C4-2B (cell line): ENCODE measurements around the gene SOD1.
A peak's percentile ranks its signal among the peaks of the same experiment; 100 is the strongest.
"Not testable (repeated sequence)": the region's sequence is repeated elsewhere in the genome, so short reads cannot be mapped to it uniquely, and the experiment has no call there.

Experiments used
- H3K27ac ChIP-seq: fragments of 450-650 bp; 2 replicates; pipeline ENCODE4 v1.5.1; 2017
- CTCF ChIP-seq: fragments of 450-650 bp; conservative IDR thresholded peaks from 2 replicates; pipeline ENCODE4 v1.5.1; 2017; ENCODE audit warnings: mild to moderate bottlenecking
- ZFX ChIP-seq: fragments of 450-650 bp; IDR thresholded peaks from 2 replicates; pipeline ENCODE4 v1.6.1; 2017

Gene SOD1

GRCh38 chr21:31658053-31658452 lies 1.4 kb upstream of the SOD1 start:
- peak overlapping the region; percentile 85 for H3K27ac ChIP-seq

GRCh38 chr21:31659286-31659535 lies 282 bp upstream of the SOD1 start:
- no peak for TF ChIP-seq CTCF
- H3K27ac ChIP-seq: peak overlapping the region; percentile 85

More at GRCh38 chr21:31658053-31658452, 1.4 kb upstream of the SOD1 start:
- TF ChIP-seq CTCF (no peak), ZFX (no peak)

GRCh38 chr21:31660259-31660565 lies 719 bp downstream of the SOD1 start:
- H3K27ac ChIP-seq: peak overlapping the region; percentile 85
- TF ChIP-seq CTCF: no peak
- no peak for TF ChIP-seq ZFX

DNA sequence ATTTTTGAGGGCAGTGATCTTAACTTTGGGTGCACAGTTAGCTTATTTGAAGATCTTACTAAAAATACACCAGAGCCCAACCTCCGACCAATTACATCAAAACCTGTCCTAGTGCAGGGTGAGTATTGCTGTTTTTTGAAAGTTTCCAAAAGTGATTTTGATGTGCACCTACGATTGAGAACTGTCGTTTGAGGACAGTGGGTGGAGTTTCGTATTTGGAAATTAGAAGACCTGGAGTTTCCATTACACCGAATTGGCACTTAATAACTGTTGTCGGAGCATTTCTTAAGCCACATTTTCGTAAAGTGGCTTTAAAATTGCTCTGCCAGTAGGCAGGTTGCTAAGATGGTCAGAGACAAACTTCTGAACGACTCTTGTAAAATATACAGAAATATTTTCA lies 1.1 kb downstream of the SOD1 start:
- TF ChIP-seq ZFX (no peak), CTCF (no peak)
- H3K27ac ChIP-seq: peak overlapping the region; percentile 85

GRCh38 chr21:31663584-31664249 lies 4.2 kb downstream of the SOD1 start:
- no peak for TF ChIP-seq ZFX
- no peak for TF ChIP-seq CTCF
- no peak overlapping the region for H3K27ac ChIP-seq

DNA sequence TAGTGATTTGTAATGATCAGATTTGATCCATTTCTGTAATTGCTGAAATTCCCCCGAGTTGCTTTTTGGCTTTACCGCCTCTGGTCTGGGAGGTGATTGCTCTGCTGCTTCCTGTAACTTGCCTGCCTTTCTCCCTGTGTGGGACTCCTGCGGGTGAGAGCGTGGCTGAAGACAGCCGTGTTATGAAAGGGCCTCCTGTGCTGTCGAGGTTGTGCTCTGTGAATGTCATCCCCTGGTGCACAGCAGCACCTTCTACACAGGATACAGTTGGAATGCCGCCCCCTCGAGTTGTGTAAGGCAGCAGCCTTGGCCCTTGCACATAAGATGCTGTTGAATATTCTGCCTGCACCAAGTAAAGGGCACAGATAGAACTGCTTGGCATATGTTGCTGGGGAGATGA lies 5.9 kb downstream of the SOD1 start:
- TF ChIP-seq CTCF: no peak
- no peak for TF ChIP-seq ZFX
- H3K27ac ChIP-seq: no peak overlapping the region

GRCh38 chr21:31665869-31666268 lies 6.4 kb downstream of the SOD1 start:
- H3K27ac ChIP-seq: not testable (repeated sequence)

- no peak for TF ChIP-seq CTCF
- no peak for TF ChIP-seq ZFX
- H3K27ac ChIP-seq: no peak overlapping the region
Measured at GRCh38 chr21:31666445-31667010, 7.0 kb downstream of the SOD1 start.
